ENCODE measurements around the gene APP. TPM values are rescaled to one million over a fixed set of nuclear protein-coding genes. Genes with fewer than 3 reads are reported as not detected.

APP gene
- total and polyA plus RNA-seq, 7 donors: 71.7 to 355 (median 270) TPM

GRCh38 chr21:25901330-25901979 is 269.1 kb downstream of the APP start:
- H3K27me3 ChIP-seq: no peaks in the 10 kb centered on the region
- TF ChIP-seq POLR2A (IDR thresholded peaks at IDR 0.05) (no peak), POLR2AphosphoS5 (IDR thresholded peaks at IDR 0.05) (no peak), CTCF (IDR thresholded peaks at IDR 0.05) (no peak), EP300 (IDR thresholded peaks at IDR 0.05) (no peak)
- no peak overlapping the region for H3K27ac ChIP-seq
- no peaks in the 10 kb centered on the region for H3K4me1 ChIP-seq
- intact Hi-C loops (cut with DNase I): no loop called here
- no peaks in the 10 kb centered on the region for H3K9me3 ChIP-seq
- DNase-seq: no peak
- H3K4me3 ChIP-seq: no peak overlapping the region
- H3K36me3 ChIP-seq: peaks cover 0 to 9% (median 2%) of the 10 kb centered on the region in 4 donors
- 77 to 79% methylated on average over 2 of the region's 2 CpGs for WGBS, 2 donors

- no peaks in the 10 kb centered on the region for H3K27me3 ChIP-seq
- intact Hi-C loops (cut with DNase I): loop anchor here (10.0 kb wide), 1 partner anchor 106 kb away; no protein-coding TSS in a partner anchor
- no peak for DNase-seq
- H3K36me3 ChIP-seq: peaks cover 0 to 12% (median 2%) of the 10 kb centered on the region in 4 donors
- H3K27ac ChIP-seq: peak overlapping the region in 1 of 4 donors; percentile 14
- TF ChIP-seq POLR2AphosphoS5 (IDR thresholded peaks at IDR 0.05) (no peak), CTCF (IDR thresholded peaks at IDR 0.05) (no peak), POLR2A (IDR thresholded peaks at IDR 0.05) (no peak), EP300 (IDR thresholded peaks at IDR 0.05) (no peak)
- WGBS, 2 donors: 86 to 89% methylated on average over 3 of the region's 3 CpGs
- no peaks in the 10 kb centered on the region for H3K9me3 ChIP-seq
- H3K4me1 ChIP-seq: no peaks in the 10 kb centered on the region
- no peak overlapping the region for H3K4me3 ChIP-seq
These were observed 271.9 kb downstream of the APP start for GRCh38 chr21:25898671-25899070.

GRCh38 chr21:25897383-25897782 is 273.2 kb downstream of the APP start:
- H3K27me3 ChIP-seq: no peaks in the 10 kb centered on the region
- intact Hi-C loops (cut with DNase I): loop anchor here (10.0 kb wide), 1 partner anchor 107 kb away; no protein-coding TSS in a partner anchor
- no peaks in the 10 kb centered on the region for H3K9me3 ChIP-seq
- no peak overlapping the region for H3K27ac ChIP-seq
- 92 to 95% methylated on average over 4 of the region's 4 CpGs for WGBS, 2 donors
- DNase-seq: no peak
- H3K4me3 ChIP-seq: no peak overlapping the region
- TF ChIP-seq EP300 (IDR thresholded peaks at IDR 0.05): no peak
- no peak for TF ChIP-seq CTCF (IDR thresholded peaks at IDR 0.05)
- no peak for TF ChIP-seq POLR2AphosphoS5 (IDR thresholded peaks at IDR 0.05)
- no peak for TF ChIP-seq POLR2A (IDR thresholded peaks at IDR 0.05)
- peaks cover 0 to 7% (median 2%) of the 10 kb centered on the region in 4 donors for H3K36me3 ChIP-seq
- peaks cover 0 to 5% (median 0%) of the 10 kb centered on the region in 4 donors for H3K4me1 ChIP-seq

- no peak overlapping the region for H3K4me3 ChIP-seq
- peaks cover 0 to 6% (median 0%) of the 10 kb centered on the region in 4 donors for H3K4me1 ChIP-seq
- TF ChIP-seq EP300 (IDR thresholded peaks at IDR 0.05) (no peak), POLR2AphosphoS5 (IDR thresholded peaks at IDR 0.05) (no peak), CTCF (IDR thresholded peaks at IDR 0.05) (no peak), POLR2A (IDR thresholded peaks at IDR 0.05) (no peak)
- DNase-seq: no peak
- H3K36me3 ChIP-seq: peaks cover 0 to 9% (median 2%) of the 10 kb centered on the region in 4 donors
- WGBS, 2 donors: 50 to 79% methylated on average over 4 of the region's 4 CpGs
- no peaks in the 10 kb centered on the region for H3K27me3 ChIP-seq
- intact Hi-C loops (cut with DNase I): loop anchor here (10.0 kb wide), 1 partner anchor 108 kb away; no protein-coding TSS in a partner anchor
- no peak overlapping the region for H3K27ac ChIP-seq
- no peaks in the 10 kb centered on the region for H3K9me3 ChIP-seq
These were observed 274.0 kb downstream of the APP start for GRCh38 chr21:25896501-25897056.
